ENCODE results near the gene MRGPRX2. TPM values are rescaled to one million over a fixed set of nuclear protein-coding genes. Genes with fewer than 3 reads are reported as not detected.

The MRGPRX2 gene
- total and polyA plus RNA-seq, 10 of the 15 experiments (the other 5 are each of a cell fraction or from before 2014, with no cell fraction given) = 0.03 to 0.11 TPM; not detected in 8

DNA sequence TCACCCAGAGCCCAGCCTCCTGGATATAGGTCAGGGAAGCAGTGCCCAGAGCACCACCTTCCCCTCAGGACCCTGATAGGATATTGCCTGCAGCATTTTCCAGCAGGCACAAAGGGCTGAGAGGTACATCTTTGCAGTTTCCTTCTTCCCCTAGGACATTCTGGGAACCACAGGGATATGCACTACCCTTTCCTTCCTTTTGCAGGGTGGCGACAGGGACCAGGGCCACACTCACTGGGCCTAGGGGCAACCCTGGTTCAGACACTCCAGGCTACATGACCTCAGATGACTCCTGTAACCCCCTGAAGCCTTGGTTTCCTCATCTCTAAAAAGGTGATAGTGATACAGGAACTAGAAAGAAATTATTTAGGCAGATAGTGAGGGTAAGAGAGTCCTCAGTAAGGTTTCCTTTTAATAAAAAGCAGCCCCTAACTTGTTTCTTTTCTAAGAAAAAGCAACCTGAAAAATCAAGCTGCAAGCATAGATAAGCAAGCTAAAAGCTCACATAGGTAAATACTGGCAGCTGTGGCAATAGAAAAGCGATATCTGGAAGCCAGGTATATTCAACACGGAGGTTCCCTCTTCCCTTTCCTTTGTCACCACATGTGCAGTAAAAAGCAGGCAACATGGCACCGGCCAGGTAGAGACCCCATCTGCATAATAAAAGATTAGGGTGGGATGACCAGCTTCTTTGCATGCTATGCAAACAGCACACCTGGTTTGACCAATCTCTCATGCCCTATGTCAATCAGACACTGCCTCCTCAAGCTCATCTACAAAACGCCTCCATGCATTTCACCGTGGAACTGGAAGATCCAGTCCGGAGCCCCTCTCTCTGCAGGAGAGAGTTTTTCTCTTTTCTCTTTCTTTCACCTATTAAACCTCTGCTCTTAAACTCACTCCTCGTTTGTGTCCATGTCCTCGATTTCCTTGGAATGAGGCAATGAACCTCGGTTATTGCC lies 13.2 kb upstream of the MRGPRX2 start:
- no peaks in the 10 kb centered on the region for H3K4me1 ChIP-seq (ENCODE audit: control insufficient read depth, insufficient read depth, low read length)

More for the DNA sequence above, 13.2 kb upstream of the MRGPRX2 start:
- peaks cover 0 to 2% of the 10 kb centered on the region in 2 experiments; a peak in 2 of 4 replicates for H3K27me3 ChIP-seq (replicated peaks in 1 of 2; ENCODE audit: control insufficient read depth in 2 of 2, insufficient read depth in 2 of 2, low read length in 1 of 2)
- H2AFZ ChIP-seq (ENCODE audit: control insufficient read depth, low read depth, low read length) = no peak overlapping the region
- no peak overlapping the region for H3K4me2 ChIP-seq (ENCODE audit: control insufficient read depth, insufficient read depth)
- ATAC-seq (no peak), FAIRE-seq (no peak), DNase-seq (ENCODE audit: low read depth, low spot score) (no peak)
- H3K9ac ChIP-seq (ENCODE audit: control insufficient read depth, insufficient read depth, low read length) = no peak overlapping the region
- in situ Hi-C loops (cut with MboI) (loop anchor here (5.0 to 10.0 kb wide), 2 partner anchors 484 to 831 kb away; no protein-coding TSS in a partner anchor), intact Hi-C loops (cut with micrococcal nuclease; ENCODE audit: unreplicated experiment) (loop anchor here (5.0 to 10.0 kb wide), 3 partner anchors 184 to 831 kb away; no protein-coding TSS in a partner anchor)
- SMC1A ChIA-PET (ENCODE audit: uncharacterized antibody, unreplicated experiment) = interaction anchor here (1.1 to 1.2 kb wide), 3 partner anchors 9 to 481 kb away, joined by 3 to 4 read pairs (median 3); no protein-coding TSS in a partner anchor
- TF ChIP-seq ASH2L (IDR thresholded peaks at IDR 0.05; ENCODE audit: borderline replicate concordance, low read depth) (no peak), HDGF (IDR thresholded peaks at IDR 0.05) (no peak), CBX5 (IDR thresholded peaks at IDR 0.05; ENCODE audit: low read depth) (no peak), IRF4 (IDR thresholded peaks at IDR 0.05; ENCODE audit: low read depth, low read length) (no peak), SUPT20H (IDR thresholded peaks at IDR 0.05; ENCODE audit: borderline replicate concordance, control insufficient read depth, low read depth, low read length) (no peak), MYB (IDR thresholded peaks at IDR 0.05; ENCODE audit: borderline replicate concordance, low read depth, low read length) (no peak), CEBPZ (IDR thresholded peaks at IDR 0.05; ENCODE audit: low read depth, low read length) (no peak), TBL1XR1 (IDR thresholded peaks at IDR 0.05; ENCODE audit: low read depth, low read length) (no peak), PRDM15 (CRISPR knock-in tag; IDR thresholded peaks at IDR 0.05) (no peak), NFXL1 (IDR thresholded peaks at IDR 0.05; ENCODE audit: borderline replicate concordance) (no peak), RELA (IDR thresholded peaks at IDR 0.05; ENCODE audit: borderline replicate concordance, partially characterized antibody) (no peak)
- RAD21 ChIA-PET (ENCODE audit: unreplicated experiment) = no interaction called here
- no peaks in the 10 kb centered on the region for H3K9me3 ChIP-seq (replicated peaks; ENCODE audit: control insufficient read depth, insufficient read depth, low read length)
- no peaks in the 10 kb centered on the region for H3K79me2 ChIP-seq (ENCODE audit: control insufficient read depth, insufficient read depth, low read length)
- CTCF ChIA-PET = interaction anchor here (0.7 to 5.8 kb wide), 10 partner anchors 9 to 480 kb away, joined by 3 to 77 read pairs (median 4); partner anchors contain the start of gene MRGPRX2
- no peak overlapping the region for H3K4me3 ChIP-seq
- peaks cover 2% of the 10 kb centered on the region; the same call in 1 of the 2 replicates for H4K20me1 ChIP-seq (ENCODE audit: control insufficient read depth, insufficient read depth)
- H3K36me3 ChIP-seq (ENCODE audit: control insufficient read depth in 2 of 2, insufficient read depth in 2 of 2, low read length in 1 of 2) = no peaks in the 10 kb centered on the region
- H3K27ac ChIP-seq (ENCODE audit: control insufficient read depth, insufficient read depth) = no peak overlapping the region
- POLR2A ChIA-PET = interaction anchor here (0.6 kb wide), 1 partner anchor 613 kb away, joined by 4 read pairs; no protein-coding TSS in a partner anchor
- no TSS peak for BruUV-seq (replicated peaks)
- WGBS (ENCODE audit: insufficient coverage, insufficient replicate concordance, low lambda C conversion rate, missing lambda C conversion rate) = 37% methylated on average over 10 of the region's 10 CpGs

All from GM12878 (cell line).